Hematopoietic multipotent progenitor cell treated with erythropoietin and hydrocortisone succinate and interleukin-3 and kit ligand, for 15 days (in vitro differentiated cells): ENCODE results near the gene ATP8A2.
"Not testable (repeated sequence)": the region's sequence is repeated elsewhere in the genome, so short reads cannot be mapped to it uniquely, and the experiment has no call there.

Experiments
- DNase-seq: peaks from one replicate; pipeline ENCODE4 v3.0.0-alpha.2; 2015; ENCODE audit warnings: low spot score

The ATP8A2 gene

GRCh38 chr13:25768838-25769237 lies 397.1 kb downstream of the ATP8A2 start:
- no peak for DNase-seq

- no peak for DNase-seq
These were observed 398.8 kb downstream of the ATP8A2 start for GRCh38 chr13:25770601-25771000.

DNA sequence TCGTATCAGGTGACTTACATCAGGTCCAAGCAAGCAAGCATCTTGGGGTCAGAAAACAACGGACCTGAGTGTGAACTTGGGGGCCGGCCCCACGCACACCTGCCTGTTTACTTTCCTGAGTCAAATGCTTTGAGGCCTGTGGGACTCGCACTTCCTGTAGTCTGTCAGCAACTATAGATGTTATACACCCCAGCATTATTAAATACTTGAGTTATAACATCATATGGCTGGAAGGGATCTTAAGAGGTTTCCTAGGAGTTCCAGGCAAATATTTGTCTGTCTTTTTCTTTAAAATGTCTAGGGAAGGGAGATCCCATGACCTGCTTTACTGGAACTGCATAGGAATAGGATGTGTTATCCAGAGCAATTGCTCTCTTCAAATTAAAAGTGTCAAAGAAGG lies 399.4 kb downstream of the ATP8A2 start:
- DNase-seq, result no peak

- DNase-seq, result no peak
These were observed 400.1 kb downstream of the ATP8A2 start for GRCh38 chr13:25771641-25772478.

DNA sequence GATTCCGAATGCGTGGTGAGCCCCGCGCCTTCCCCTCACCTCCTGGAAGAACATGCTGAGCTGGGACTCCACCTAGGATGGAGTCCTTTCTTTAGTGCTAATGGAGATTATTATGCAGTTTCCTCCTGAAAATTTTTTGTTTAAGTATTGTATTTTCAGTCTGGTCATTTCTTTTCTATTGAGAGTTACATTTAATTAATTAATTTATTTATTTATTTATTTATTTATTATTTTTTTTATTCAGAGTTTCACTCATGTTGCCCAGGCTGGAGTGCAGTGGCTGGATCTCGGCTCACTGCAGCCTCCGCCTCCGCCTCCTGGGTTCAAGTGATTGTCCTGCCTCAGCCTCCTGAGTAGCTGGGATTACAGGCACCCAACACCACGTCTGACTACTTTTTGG lies 400.8 kb downstream of the ATP8A2 start:
- not testable (repeated sequence) for DNase-seq

DNA sequence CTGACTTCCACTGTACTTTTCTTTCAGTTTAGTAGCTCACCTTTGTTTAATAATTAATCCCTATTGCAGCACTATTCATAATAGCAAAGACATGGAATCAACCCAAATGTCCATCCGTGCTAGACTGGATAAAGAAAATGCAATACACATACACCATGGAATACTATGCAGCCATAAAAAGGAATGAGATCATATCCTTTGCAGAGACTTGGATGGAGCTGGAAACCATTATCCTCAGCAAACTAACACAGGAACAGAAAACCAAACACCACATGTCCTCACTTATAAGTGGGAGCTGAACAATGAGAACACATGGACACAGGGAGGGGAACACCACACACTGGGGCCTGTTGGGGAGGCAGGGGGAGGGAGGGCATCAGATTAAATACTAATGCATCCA lies 402.3 kb downstream of the ATP8A2 start:
- DNase-seq, result not testable (repeated sequence)

GRCh38 chr13:25775275-25775674 lies 403.5 kb downstream of the ATP8A2 start:
- DNase-seq, result no peak

GRCh38 chr13:25775986-25776385 lies 404.2 kb downstream of the ATP8A2 start:
- no peak for DNase-seq

DNA sequence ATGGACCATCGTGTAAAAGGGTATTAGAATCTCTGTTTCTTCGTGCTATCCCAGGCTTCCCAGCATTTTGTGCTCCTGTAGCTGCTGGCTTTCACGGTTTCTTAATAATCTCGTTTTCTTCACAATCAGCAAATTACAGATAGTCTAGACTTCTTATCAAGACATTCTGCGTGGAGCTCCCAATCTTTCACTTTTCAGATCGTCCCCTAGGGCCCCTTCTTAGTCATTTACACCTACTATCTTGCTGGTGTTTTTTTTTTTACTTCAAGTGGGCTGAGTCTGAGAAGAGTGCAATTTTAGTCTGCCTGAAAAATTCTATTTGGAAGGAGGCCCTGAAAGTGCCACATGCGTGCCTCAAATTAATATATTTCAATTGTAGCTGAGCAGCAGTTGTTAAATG lies 404.9 kb downstream of the ATP8A2 start:
- no peak for DNase-seq

GRCh38 chr13:25777509-25777908 lies 405.7 kb downstream of the ATP8A2 start:
- DNase-seq, result no peak

- no peak for DNase-seq
These were observed 406.6 kb downstream of the ATP8A2 start for GRCh38 chr13:25778365-25778764.

DNA sequence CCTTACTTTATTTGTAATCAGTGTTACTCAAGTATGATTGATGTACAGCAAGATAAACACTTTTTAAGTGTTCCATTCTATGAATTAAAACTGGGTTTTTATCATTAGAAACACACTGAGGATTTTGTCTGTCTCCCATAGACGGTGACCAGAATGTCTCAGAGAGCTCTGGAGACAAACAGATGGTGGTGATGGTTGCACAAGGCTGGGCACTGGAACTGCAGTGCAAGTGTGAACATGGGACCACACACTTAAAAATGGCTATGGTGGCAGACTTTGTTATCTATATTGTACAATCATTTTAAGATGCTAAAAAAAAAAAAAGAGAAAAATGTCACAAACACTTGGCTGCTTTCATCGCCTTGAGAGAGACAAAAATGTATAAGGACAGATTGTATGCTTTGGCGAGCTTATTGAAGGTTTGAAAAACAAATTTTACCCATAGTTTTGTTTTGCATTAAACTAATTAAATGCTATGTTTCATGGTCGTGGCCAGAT lies 407.1 kb downstream of the ATP8A2 start:
- no peak for DNase-seq

DNA sequence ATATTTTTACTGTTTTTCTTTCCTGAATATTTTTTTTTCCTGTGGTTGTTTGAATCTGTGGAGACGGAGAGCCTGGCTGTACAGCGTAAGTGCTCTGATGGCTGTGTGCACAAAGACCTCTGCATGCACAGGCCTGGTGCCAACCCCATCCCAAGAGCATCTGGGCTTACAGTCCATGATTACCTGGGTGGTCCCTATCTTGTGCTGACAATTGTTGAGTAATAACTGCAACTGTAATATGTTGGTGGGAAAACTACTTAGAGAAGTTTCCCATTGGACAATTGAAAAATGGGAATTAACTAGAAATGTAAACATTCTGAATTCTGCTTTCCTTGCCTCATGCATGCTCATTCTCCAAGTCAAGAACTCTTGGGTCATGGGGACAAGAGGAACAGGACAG lies 411.3 kb downstream of the ATP8A2 start:
- no peak for DNase-seq

- no peak for DNase-seq
These were observed 411.8 kb downstream of the ATP8A2 start for GRCh38 chr13:25783601-25784024.

DNA sequence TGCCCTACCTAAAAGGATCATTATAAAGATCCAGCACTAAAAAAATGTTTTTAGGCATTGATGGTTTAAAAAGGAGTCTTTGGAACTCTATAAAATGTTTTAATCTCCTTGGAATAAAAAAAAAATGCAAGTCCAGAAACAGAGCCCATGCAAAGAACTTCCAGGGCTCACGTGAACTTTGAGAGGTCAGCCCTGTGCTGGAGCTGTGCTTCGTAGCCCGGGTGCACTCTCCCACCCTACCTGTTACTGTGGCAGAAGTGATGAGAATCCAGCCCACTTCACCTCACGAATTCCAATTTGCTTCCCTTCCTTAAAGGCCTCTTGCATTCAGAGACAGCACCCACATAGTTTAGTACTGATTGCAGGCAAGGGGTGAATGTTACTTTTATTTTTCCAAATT lies 412.3 kb downstream of the ATP8A2 start:
- DNase-seq, result no peak

DNA sequence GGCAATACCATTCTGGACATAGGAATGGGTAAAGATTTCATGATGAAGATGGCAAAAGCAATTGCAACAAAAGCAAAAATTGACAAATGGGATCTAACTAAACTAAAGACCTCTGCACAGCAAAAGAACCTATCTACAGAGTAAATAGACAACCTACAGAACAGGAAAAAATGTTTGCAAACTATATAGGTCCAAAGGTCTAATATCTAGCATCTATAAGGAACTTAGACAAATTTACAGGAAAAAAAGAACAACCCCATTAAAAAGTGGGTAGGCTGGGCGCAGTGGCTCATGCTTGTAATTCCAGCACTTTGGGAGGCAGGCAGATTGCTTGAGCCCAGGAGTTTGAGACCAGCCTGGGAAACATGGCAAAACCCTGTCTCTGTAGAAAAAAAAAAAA lies 418.4 kb downstream of the ATP8A2 start:
- not testable (repeated sequence) for DNase-seq

DNA sequence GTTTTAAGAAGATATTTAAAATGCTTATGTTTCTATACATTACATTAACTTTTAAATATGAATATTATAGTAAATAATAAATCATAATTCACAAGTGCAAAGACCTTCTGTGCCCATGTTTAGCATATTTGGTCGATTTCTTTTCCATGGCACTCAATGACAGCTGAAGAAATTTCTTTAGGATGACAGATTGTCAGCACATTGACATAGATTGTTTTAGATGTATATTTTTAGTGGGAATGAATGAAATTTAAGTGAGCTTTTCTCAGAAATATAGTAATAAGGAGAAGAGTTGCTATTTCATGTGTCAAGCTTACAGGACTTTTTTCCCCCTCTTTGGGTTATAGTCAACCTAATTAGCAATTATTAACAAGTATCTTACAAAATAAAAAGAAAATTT lies 423.5 kb downstream of the ATP8A2 start:
- no peak for DNase-seq

GRCh38 chr13:25796474-25796873 lies 424.7 kb downstream of the ATP8A2 start:
- DNase-seq, result no peak

- no peak for DNase-seq
These were observed 427.2 kb downstream of the ATP8A2 start for GRCh38 chr13:25798998-25799397.

DNA sequence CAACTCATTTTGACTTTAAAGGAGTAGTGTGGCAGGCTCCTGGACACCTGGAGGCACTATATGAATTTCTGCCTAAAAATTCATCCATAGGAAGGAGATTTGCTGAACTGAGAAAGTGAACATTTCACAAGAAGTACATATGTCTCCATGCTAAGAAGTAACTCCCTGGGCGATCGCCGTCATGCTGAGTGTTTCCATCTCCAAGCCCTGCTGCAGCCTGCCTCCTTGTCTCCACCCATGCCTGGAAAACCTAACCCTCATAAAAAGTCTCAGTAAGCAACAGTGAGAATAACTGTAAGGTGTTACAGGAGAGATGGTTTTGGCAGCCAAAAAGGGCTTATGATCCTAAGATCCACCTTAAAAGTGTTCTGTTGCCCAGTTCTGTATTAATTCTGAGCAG lies 428.7 kb downstream of the ATP8A2 start:
- no peak for DNase-seq

GRCh38 chr13:25802579-25802978 lies 430.8 kb downstream of the ATP8A2 start:
- no peak for DNase-seq

DNA sequence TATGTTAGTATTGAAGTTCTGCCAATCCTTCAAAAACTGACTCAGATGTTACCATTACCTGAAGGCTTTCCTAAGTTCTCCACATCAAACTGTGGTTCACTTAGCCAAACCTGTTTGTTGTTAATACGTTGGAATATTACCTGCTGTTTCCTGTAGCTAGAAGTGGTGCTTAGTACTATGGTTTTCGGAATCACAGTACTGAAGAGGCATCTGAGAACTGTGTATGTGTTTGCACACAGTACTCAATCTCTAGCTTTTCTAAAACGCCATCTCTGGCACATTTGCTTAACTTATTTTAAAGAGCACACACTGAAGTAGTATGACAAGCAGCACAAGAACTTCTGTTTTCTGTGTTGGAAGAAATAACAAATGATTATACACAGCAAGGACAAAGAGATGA lies 431.9 kb downstream of the ATP8A2 start:
- DNase-seq, result no peak

DNA sequence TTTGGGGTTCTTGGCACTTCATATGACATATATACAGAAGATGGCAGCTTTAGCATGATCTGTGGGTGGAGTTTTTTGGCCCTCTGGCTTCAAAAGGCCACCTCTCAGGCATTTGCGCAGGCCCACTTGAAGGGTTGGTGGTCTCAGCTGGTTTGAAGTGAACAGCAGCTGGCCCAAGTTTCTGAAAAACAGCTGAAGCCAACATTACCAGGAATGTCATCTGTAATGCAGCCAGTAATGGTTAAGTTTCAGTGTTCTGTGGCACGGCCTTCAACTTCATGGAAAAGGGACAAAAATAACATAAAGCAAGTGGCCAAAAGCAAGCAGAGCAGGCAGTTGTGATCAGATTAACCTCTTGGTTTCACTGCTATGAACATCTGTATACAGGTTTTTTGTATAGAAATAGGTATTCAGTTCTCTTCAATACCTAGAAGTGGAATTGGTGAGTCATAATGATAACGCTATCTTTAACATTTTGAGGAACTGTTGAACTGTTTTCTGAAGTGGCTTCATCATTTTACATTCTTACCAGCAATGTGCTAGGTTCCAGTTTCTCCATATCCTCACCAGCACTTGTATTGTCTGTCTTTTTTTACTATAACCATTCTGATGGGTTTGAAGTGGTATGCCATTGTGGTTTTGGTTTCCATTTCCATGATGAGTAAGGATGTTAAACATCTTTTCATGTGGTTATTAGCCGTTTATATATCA lies 434.6 kb downstream of the ATP8A2 start:
- no peak for DNase-seq
